ENCODE measurements around the gene PALLD.

The PALLD gene

GRCh38 chr4:168658751-168659150 is 161.9 kb downstream of the PALLD start:
- ChIA-PET CTCF (no interaction called here), POLR2A (interaction anchor here (0.6 kb wide), 1 partner anchor 20 kb away, joined by 5 read pairs; no protein-coding TSS in a partner anchor)
- TF ChIP-seq KLF1 (tag by site-specific recombination; IDR thresholded peaks at IDR 0.05) (no peak), IKZF3 (tag by site-specific recombination; IDR thresholded peaks at IDR 0.05) (no peak), ZIC2 (tag by site-specific recombination; IDR thresholded peaks at IDR 0.05) (no peak), ZNF791 (tag by site-specific recombination; IDR thresholded peaks at IDR 0.05) (no peak), ZNF157 (tag by site-specific recombination; IDR thresholded peaks at IDR 0.05) (no peak), ZNF747 (tag by site-specific recombination; IDR thresholded peaks at IDR 0.05) (no peak), ZNF324 (tag by site-specific recombination; IDR thresholded peaks at IDR 0.05) (no peak)
- TF ChIP-seq, protein P1, sequence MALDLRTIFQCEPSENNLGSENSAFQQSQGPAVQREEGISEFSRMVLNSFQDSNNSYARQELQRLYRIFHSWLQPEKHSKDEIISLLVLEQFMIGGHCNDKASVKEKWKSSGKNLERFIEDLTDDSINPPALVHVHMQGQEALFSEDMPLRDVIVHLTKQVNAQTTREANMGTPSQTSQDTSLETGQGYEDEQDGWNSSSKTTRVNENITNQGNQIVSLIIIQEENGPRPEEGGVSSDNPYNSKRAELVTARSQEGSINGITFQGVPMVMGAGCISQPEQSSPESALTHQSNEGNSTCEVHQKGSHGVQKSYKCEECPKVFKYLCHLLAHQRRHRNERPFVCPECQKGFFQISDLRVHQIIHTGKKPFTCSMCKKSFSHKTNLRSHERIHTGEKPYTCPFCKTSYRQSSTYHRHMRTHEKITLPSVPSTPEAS (tag by site-specific recombination; IDR thresholded peaks at IDR 0.05) = no peak
- no peaks in the 10 kb centered on the region for H3K36me3 ChIP-seq (ENCODE audit: control insufficient read depth in 2 of 2, insufficient read depth in 1 of 2, low read length in 2 of 2)
- H3K27ac ChIP-seq (ENCODE audit: extremely low read depth, low read depth, low read length) = no peak overlapping the region
- peaks cover 13% of the 10 kb centered on the region for H3K4me1 ChIP-seq (ENCODE audit: control insufficient read depth, insufficient read depth, low read length)
- no peaks in the 10 kb centered on the region for H3K9me3 ChIP-seq (ENCODE audit: control insufficient read depth, insufficient read depth, low read depth, low read length)
- H3K4me3 ChIP-seq (ENCODE audit: low read depth, low read length) = no peak overlapping the region

GRCh38 chr4:168659741-168660465 is 163.1 kb downstream of the PALLD start:
- ChIA-PET CTCF (no interaction called here), POLR2A (no interaction called here)
- TF ChIP-seq ZNF701 (tag by site-specific recombination; IDR thresholded peaks at IDR 0.05) (no peak), PRDM4 (tag by site-specific recombination; IDR thresholded peaks at IDR 0.05) (no peak), ATF2 (tag by site-specific recombination; IDR thresholded peaks at IDR 0.05; ENCODE audit: low read depth) (no peak), ZNF19 (tag by site-specific recombination; IDR thresholded peaks at IDR 0.05; ENCODE audit: low read depth) (no peak), ZNF202 (tag by site-specific recombination; IDR thresholded peaks at IDR 0.05; ENCODE audit: borderline replicate concordance) (no peak), ZBTB7A (tag by site-specific recombination; IDR thresholded peaks at IDR 0.05; ENCODE audit: low read depth) (no peak), SCRT1 (tag by site-specific recombination; IDR thresholded peaks at IDR 0.05; ENCODE audit: borderline replicate concordance) (no peak), ZNF596 (tag by site-specific recombination; IDR thresholded peaks at IDR 0.05) (no peak), ZNF132 (tag by site-specific recombination; IDR thresholded peaks at IDR 0.05; ENCODE audit: borderline replicate concordance) (no peak), ZSCAN16 (tag by site-specific recombination; IDR thresholded peaks at IDR 0.05) (no peak), ZNF146 (tag by site-specific recombination; IDR thresholded peaks at IDR 0.05) (no peak), ZNF223 (tag by site-specific recombination; IDR thresholded peaks at IDR 0.05) (no peak), KLF8 (tag by site-specific recombination; IDR thresholded peaks at IDR 0.05) (no peak), RBAK (tag by site-specific recombination; IDR thresholded peaks at IDR 0.05) (no peak), ZNF416 (tag by site-specific recombination; IDR thresholded peaks at IDR 0.05) (no peak), ZNF707 (tag by site-specific recombination; IDR thresholded peaks at IDR 0.05) (no peak)
- TF ChIP-seq, protein P2, sequence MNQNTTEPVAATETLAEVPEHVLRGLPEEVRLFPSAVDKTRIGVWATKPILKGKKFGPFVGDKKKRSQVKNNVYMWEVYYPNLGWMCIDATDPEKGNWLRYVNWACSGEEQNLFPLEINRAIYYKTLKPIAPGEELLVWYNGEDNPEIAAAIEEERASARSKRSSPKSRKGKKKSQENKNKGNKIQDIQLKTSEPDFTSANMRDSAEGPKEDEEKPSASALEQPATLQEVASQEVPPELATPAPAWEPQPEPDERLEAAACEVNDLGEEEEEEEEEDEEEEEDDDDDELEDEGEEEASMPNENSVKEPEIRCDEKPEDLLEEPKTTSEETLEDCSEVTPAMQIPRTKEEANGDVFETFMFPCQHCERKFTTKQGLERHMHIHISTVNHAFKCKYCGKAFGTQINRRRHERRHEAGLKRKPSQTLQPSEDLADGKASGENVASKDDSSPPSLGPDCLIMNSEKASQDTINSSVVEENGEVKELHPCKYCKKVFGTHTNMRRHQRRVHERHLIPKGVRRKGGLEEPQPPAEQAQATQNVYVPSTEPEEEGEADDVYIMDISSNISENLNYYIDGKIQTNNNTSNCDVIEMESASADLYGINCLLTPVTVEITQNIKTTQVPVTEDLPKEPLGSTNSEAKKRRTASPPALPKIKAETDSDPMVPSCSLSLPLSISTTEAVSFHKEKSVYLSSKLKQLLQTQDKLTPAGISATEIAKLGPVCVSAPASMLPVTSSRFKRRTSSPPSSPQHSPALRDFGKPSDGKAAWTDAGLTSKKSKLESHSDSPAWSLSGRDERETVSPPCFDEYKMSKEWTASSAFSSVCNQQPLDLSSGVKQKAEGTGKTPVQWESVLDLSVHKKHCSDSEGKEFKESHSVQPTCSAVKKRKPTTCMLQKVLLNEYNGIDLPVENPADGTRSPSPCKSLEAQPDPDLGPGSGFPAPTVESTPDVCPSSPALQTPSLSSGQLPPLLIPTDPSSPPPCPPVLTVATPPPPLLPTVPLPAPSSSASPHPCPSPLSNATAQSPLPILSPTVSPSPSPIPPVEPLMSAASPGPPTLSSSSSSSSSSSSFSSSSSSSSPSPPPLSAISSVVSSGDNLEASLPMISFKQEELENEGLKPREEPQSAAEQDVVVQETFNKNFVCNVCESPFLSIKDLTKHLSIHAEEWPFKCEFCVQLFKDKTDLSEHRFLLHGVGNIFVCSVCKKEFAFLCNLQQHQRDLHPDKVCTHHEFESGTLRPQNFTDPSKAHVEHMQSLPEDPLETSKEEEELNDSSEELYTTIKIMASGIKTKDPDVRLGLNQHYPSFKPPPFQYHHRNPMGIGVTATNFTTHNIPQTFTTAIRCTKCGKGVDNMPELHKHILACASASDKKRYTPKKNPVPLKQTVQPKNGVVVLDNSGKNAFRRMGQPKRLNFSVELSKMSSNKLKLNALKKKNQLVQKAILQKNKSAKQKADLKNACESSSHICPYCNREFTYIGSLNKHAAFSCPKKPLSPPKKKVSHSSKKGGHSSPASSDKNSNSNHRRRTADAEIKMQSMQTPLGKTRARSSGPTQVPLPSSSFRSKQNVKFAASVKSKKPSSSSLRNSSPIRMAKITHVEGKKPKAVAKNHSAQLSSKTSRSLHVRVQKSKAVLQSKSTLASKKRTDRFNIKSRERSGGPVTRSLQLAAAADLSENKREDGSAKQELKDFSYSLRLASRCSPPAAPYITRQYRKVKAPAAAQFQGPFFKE (tag by site-specific recombination; IDR thresholded peaks at IDR 0.05; ENCODE audit: borderline replicate concordance) = no peak
- Histone ChIP-seq H3K36me3 (ENCODE audit: control insufficient read depth in 2 of 2, insufficient read depth in 1 of 2, low read length in 2 of 2) (no peaks in the 10 kb centered on the region), H3K27ac (ENCODE audit: extremely low read depth, low read depth, low read length) (no peak overlapping the region), H3K4me3 (ENCODE audit: low read depth, low read length) (no peak overlapping the region), H3K4me1 (ENCODE audit: control insufficient read depth, insufficient read depth, low read length) (peaks cover 14% of the 10 kb centered on the region), H3K9me3 (ENCODE audit: control insufficient read depth, insufficient read depth, low read depth, low read length) (no peaks in the 10 kb centered on the region)

Measured in HEK293 (cell line).